HG02973 (cell line): ENCODE measurements around the gene CHRNA4.
"Not testable (repeated sequence)": the region's sequence is repeated elsewhere in the genome, so short reads cannot be mapped to it uniquely, and the experiment has no call there.

Experiments
- ATAC-seq: cut with Tn5 transposase; IDR thresholded peaks from one replicate; pipeline ENCODE4 v1.9.1; 2021; ENCODE audit warnings: moderate library complexity; ENCODE audit not compliant: unreplicated experiment

CHRNA4 gene

GRCh38 chr20:63351326-63351700 lies 9.8 kb downstream of the CHRNA4 start:
- ATAC-seq, result no peak

- ATAC-seq, result no peak
These were observed 10.4 kb downstream of the CHRNA4 start for GRCh38 chr20:63350597-63351325.

GRCh38 chr20:63350196-63350595 lies 11.0 kb downstream of the CHRNA4 start:
- ATAC-seq, result no peak

- ATAC-seq, result no peak
These were observed 11.6 kb downstream of the CHRNA4 start for GRCh38 chr20:63349516-63349895.

DNA sequence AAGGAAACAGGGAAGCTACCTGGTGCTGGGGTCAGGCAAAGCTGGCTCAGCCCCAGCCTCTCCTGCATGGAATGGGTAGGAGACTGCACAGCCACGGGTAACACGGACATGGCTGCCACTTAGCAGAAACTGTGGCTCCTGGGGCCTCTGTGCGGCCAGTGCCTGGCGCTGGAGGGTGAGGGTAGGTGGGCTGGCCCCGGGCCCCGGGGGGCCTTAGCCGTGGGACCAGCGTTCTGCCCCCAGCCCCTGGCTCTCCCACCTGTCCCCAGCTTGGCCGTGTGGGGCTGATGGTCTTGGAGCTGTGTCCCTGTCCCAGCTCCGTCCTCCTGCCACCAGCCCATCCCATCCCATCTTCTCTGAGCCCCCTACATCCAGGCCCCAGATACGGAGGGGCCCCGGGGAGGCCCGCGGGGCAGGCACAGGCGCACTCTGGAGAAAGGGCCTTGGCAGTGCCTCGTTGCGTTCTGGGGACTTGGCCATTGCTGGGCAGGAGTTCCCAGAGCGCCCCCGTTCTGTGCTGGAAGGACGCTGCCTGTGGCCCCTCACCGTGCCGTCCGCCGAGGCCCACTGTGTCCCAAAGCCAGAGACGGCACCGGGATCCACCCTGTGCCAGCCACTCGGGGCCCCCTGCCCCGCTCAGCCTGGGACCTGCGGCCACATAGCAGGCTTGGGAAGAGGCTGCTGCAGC lies 12.2 kb downstream of the CHRNA4 start:
- ATAC-seq, result no peak

DNA sequence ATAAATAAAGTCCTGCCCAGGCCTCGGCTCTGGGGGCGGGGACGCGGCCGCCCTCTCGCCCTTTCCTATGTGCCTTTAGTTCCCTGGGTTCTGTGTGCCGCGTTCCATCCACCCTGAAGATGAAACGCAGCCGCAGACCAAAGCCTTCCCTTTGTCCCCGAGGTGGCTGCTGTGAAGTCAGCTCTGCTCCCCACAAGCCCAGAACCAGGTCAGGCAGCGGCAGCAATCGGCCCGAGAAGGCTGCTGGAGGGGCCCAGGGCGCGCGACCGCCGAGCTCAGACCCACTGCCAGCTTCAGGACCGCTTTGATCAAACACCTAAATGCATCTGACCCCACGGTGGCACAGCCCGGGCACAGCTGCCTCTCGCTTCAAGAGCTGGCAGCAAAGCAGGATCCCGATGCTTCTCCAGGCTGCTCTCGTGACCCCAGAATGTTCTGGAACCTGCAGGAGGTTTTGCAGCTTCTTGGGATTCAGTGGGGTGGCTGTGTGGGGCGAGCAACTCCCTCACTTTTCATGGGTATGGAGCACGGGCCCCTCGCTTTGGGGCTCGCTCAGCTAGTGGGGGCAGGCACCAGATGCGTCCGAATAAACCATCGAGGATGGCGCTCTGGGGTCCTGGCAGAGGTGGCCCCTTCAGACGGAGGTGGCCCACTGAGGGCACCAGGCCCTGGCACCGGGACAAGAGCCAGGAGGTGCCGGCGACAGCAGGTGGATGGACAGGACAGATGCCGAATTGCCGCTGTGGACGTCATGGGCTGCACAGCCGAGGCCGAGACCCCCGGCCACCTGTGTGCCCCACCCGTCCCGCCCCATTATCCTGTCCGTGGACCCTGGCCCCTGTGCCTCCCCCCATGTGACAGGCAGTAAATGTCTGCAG lies 13.0 kb downstream of the CHRNA4 start:
- no peak for ATAC-seq

DNA sequence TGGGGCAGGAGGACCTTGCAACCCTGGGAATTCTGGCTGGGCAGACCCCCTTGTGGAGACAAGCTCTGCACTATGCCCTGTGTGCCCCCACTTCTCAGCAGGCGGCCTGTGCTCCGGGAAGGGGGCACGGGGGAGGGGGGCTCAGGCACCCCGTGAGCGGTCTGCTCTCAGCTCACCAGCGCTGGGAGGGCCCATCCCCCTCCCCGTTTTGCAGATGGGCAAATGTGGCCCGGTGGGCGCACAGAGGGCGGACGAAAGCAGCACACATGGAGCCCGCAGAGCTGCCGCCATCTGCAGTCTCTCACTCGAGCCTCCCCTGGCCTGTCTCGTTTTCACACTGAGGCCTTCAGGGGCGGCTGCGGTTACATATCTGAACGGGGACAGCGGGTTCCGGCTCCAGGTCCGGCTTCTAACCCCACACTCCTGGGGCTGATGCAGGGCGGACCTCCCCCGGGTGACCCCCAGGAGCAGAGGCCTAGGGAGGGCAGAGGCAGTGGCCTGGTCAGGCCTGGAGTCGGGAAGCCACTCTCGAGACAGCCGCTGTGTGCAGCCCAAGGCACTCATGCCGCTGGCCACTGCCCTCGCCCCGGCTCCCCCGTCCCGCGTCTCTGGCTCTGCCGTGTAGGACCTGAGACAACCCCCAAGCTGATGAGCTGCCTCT lies 13.9 kb downstream of the CHRNA4 start:
- ATAC-seq, result no peak

DNA sequence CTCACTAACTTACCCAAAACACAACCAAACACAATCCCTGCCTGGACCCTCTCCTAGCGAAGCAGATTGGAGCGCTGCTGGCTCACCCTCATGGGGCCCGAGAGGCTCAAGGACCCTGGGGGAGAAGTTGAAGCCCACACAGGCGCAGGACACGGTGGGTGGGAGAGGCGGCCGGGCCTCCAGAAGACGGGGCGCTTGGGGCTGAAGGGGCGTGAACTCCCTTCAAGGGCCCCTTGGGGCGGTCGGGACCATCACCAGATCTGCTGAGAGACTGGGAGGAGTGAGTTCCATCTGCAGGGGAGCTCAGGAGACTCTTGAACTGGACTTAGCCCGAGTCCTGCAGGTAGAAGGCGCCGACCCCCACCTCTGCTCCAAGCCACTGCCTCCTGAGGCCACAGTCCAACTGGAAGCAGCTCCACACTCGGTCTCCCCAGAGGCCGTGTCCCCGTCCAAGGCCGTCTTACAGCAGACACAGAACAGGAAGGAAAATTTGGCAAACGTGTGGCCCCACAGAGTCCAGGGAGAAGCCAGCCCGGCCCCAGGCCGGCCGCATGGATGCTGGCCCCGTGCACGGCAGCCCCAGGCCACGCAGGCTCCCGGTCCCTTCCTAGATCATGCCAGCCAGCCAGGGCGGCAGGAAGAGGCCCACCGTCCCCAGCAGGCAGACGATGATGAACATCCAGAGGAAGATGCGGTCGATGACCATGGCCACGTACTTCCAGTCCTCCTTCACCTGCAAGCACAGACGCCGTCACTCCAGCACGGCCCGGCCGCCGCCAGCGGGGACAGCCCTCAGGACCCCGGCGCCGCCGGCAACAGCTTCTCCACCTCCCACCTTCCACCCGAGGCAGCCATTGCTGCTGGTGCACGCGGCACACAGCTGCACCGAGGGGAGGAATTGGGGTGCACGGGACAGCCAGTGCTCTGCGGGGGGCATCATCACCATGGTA lies 14.7 kb downstream of the CHRNA4 start:
- ATAC-seq, result no peak

GRCh38 chr20:63345328-63346100 lies 15.6 kb downstream of the CHRNA4 start:
- no peak for ATAC-seq

GRCh38 chr20:63344616-63345327 lies 16.4 kb downstream of the CHRNA4 start:
- ATAC-seq, result no peak

GRCh38 chr20:63343460-63344445 lies 17.4 kb downstream of the CHRNA4 start:
- no peak for ATAC-seq

- no peak for ATAC-seq
These were observed 18.3 kb downstream of the CHRNA4 start for GRCh38 chr20:63342561-63343459.

DNA sequence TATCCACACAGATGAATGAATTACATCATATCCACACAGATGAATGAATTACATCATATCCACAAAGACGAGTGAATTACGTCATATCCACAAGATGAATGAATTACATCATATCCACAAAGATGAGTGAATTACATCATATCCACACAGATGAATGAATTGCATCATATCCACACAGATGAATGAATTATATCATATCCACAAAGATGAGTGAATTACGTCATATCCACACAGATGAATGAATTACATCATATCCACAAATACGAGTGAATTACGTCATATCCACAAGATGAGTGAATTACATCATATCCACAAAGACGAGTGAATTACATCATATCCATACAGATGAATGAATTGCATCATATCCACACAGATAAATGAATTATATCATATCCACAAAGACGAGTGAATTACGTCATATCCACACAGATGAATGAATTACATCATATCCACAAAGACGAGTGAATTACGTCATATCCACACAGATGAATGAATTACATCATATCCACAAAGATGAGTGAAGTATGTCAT lies 20.9 kb downstream of the CHRNA4 start:
- ATAC-seq, result not testable (repeated sequence)

DNA sequence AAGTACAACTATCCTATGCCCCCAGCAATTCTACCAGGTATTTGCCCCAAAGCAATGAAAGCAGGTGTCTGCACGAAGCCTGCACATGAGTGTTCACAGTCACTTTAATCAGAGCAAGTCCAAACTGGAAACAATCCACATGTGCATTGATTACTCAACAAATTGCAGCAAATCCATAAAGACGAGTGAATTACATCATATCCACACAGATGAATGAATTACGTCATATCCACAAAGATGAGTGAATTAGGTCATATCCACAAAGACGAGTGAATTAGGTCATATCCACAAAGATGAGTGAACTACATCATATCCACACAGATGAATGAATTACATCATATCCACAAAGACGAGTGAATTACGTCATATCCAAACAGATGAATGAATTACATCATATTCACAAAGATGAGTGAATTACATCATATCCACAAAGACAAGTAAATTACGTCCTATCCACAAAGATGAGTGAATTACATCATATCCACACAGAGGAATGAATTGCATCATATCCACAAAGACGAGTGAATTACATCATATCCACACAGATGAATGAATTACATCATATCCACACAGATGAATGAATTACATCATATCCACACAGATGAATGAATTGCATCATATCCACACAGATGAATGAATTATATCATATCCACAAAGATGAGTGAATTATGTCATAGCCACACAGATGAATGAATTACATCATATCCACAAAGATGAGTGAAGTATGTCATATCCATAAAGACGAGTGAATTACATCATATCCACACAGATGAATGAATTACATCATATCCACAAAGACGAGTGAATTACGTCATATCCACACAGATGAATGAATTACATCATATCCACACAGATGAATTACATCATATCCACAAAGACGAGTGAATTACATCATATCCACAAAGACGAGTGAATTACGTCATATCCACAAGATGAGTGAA lies 21.7 kb downstream of the CHRNA4 start:
- not testable (repeated sequence) for ATAC-seq

DNA sequence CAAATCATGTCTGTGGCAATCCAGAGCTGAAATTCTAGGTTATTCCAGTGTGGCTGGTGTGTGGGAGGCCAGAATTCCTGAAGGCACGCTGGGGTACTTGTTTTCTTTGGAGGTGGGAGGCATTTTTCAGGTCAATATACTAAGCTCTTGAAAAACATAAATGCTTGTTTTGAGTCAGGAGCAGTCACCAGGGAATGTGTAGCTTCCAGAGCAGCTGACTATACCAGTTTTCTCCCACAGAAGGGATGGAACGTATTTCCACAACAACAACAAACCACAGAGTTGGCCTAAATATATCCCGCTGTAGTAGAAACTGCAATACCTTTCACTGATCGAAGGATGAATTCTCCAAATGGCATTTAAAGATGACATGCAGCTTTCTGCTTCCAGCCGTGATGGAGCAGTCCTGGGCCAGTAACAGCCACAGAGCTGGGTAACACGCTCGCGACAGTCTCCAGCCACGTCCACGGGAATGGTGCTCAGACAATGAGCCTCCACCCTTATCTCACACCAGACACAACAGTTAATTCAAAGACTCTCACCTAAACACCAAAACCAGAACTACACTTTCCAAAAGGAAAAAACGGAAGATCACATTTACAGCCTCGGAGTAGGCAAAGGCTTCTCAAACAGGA lies 23.2 kb downstream of the CHRNA4 start:
- ATAC-seq, result no peak
